Stimulated activated CD8-positive, alpha-beta memory T cell treated with anti-CD3 and anti-CD28 coated beads, Interleukin-7, amount 100 ng/mL, for 48 hours (primary cell): Measurements from ENCODE around the gene IGFBP1.
"Not testable (repeated sequence)": the region's sequence is repeated elsewhere in the genome, so short reads cannot be mapped to it uniquely, and the experiment has no call there.

Source experiments
- DNase-seq, 2 donors: peaks; one replicate each; pipeline ENCODE4 v3.0.0-alpha.2; 2020; ENCODE audit warnings: low read depth in 1 of 2; ENCODE audit errors: extremely low read depth in 1 of 2

The IGFBP1 gene

DNA sequence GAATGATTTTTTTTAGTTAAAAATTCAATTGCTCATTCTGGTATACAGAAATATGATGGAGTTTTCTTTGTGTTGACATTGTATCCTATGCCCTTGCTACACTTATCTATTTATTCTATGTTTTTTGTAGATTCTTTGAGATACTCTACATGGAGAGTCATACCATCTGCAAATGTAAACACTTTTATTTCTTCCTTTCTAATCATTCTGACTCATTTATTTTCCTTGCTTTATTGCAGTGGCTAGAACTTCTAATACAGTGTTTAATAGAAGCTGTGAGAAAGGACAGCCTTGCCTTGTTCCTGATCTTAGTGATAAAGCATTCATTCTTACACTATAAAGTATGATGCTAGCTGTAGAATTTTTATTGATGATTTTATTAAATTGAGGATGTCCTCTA, 42.7 kb downstream of the IGFBP1 start:
- DNase-seq, result no peak

DNA sequence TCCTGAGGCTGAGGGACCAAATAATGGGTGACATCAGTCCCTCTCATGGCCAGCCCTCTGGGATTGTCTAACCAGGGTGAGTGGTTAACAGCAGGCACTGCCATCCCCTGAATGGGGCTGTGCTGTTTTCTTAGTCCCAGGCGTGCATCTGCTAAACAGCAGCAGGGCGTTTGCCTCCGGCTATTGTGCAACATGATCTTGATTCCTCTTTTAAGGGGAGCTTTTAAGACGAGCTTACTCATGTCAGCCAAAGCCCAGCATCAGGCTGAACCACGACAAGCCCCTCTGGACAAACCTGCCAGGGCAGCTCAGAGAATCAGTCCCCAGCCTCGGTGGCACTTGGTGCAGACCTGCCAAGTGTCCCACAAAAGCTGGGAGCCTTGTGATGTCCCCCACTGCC, 49.0 kb downstream of the IGFBP1 start:
- no peak for DNase-seq

DNA sequence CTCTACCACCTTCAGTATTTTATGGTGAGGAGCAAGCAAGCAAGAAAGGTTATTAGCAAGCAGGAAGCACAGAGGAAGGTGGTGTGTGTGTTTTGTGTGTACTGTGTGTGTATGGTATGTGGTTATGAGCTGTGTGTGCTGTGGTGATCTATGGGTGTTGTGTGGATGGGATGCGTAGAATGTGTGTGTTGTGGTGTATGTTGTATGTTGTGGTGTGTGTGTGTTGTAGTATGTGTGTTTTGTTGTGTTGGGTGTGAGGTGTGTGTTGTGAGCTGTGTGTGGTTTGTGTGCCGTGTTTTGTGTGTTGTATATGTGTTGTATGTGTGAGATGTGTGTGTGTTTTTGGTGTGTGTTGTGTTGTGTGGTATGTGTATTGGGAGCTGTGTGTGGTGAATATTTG, 49.6 kb downstream of the IGFBP1 start:
- no peak for DNase-seq

DNA sequence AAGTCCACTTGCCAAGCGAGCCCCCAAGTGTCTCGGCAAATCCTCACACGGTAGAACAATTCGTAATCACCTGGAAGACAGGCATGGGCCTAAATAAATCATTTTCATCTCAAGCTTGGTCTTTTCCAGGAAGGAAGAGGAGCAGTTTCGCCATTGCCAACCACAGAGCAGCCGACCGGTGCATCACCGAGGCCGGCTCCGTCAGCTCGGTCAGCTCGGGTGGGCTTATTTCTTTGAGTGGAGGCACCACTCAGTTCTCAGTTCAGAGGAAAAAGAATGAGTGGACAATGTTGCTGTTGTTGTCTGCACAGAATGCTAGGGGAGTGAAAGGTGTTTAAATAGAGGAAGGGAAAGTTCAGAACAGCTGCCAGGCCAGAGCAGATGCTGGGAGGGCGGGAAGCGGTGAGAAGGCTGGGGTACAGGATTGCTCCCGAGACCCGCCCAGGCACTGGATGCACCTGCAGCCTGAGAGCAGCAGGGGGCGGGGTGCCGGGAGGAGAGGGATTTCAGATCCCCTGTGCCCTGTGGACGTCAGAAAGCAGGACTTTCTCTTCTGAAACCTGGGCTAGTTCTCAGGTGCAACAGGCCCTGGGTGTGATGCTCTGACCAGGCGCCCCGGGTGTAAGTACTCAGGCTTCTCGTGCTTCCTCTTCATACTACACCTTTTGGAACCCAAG, 50.5 kb downstream of the IGFBP1 start:
- DNase-seq, result no peak

DNA sequence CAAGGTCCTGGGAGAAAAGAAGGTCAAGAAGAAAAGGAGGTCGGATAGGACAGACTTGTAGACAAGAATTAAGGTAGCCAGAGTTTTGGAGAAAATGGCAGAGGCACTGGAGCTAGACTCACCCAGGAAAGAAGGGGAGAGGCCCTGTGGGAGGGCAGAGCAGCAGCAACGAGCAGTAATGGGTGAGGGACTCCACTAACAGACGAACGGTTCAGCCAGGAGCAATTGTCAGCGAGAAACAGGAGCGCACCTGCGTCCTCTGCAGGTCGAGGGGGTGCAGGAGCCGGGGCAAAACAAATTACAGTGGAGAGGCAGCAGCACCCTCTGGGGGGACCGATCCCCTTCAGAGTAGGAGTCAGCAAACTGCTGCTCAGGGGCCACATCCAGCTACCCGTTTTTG, 51.3 kb downstream of the IGFBP1 start:
- no peak for DNase-seq

DNA sequence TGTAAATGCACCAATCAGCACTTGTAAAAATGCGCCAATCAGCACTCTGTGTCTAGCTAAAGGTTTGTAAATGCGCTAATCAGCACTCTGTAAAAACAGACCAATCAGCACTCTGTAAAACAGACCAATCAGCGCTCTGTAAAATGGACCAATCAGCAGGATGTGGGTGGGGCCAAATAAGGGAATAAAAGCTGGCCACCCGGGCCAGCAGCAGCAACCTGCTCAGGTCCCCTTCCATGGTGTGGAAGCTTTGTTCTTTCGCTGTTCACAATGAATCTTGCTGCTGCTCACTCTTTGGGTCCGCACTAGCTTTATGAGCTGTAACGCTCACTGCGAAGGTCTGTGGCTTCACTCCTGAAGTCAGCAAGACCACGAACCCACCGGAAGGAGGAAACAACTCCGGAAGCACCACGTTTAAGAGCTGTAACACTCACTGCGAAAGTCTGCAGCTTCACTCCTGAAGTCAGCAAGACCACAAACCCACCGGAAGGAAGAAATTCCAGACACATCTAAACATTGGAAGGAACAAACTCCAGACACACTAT, 52.0 kb downstream of the IGFBP1 start:
- not testable (repeated sequence) for DNase-seq

DNA sequence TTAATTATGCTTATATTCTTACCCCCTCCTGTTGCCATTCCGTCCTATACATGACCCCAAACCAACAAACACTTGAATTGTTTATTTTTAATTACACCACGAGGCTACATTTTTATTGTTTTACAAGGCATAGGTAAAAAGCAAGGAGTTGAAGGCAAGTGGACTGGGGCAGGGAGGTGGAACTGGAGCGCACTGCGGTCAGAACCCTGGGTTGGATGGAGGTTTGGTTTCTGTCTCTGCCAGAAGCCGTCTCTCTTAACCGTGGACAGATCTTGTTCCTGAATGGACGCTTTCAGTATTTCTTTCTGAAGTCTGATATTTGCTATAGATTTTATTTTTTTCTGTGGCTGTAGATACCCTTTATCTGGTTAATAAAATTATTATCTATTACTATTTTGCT, 52.7 kb downstream of the IGFBP1 start:
- DNase-seq, result no peak
